IMR-90 (cell line): ENCODE results near the gene PLD1. TPM values are rescaled to one million over a fixed set of nuclear protein-coding genes. Genes with fewer than 3 reads are reported as not detected.

Experiments
- ATAC-seq: fragments of 200-7000 bp; cut with Tn5 transposase; 2 replicates; pipeline ENCODE4 v1.9.1; 2020; ENCODE audit warnings: low read depth, mild to moderate bottlenecking, moderate library complexity
- BruUV-seq: library from RNA; stranded (reverse); fragments of 400-500 nt; replicated peaks from 2 replicates; lab custom pipeline; 2021; lab: Mats Ljungman, UMichigan
- CTCF ChIA-PET: fragments of 300-600 bp; formaldehyde crosslinking; extraction: SDS; loops from one replicate; lab custom pipeline; 2021; ENCODE audit warnings: antibody characterized with exemption; lab: Yijun Ruan, JAX
- POLR2A ChIA-PET: fragments of 300-600 bp; sonication (Branson Sonifier 250); formaldehyde crosslinking; loops from one replicate; lab custom pipeline; 2022; ENCODE audit warnings: antibody characterized with exemption; ENCODE audit not compliant: unreplicated experiment; lab: Charles Lee
- DNase-seq: peaks from one replicate; pipeline ENCODE4 v3.0.0; 2013
- H2AFZ ChIP-seq: replicated peaks from 2 replicates; pipeline ENCODE3; 2013; ENCODE audit warnings: low read length, mild to moderate bottlenecking; ENCODE audit not compliant: poor library complexity
- H2AK5ac ChIP-seq: 2 replicates; pipeline ENCODE4 v1.6.1; 2013; ENCODE audit warnings: low read depth, low read length, inconsistent platforms
- H2AK9ac ChIP-seq: replicated peaks from 2 replicates; pipeline ENCODE3; 2013; ENCODE audit warnings: mild to moderate bottlenecking, low read depth, low read length, moderate library complexity; ENCODE audit not compliant: poor library complexity
- H2BK120ac ChIP-seq: 2 replicates; pipeline ENCODE4 v1.6.1; 2013; ENCODE audit warnings: low read depth, low read length, inconsistent platforms
- H2BK15ac ChIP-seq: 3 replicates; pipeline ENCODE4 v1.6.1; 2013; ENCODE audit warnings: low read depth, low read length, inconsistent platforms
- H2BK20ac ChIP-seq: 2 replicates; pipeline ENCODE4 v1.6.1; 2013; ENCODE audit warnings: low read depth, mild to moderate bottlenecking, inconsistent platforms, low read length, moderate library complexity
- H2BK5ac ChIP-seq: 2 replicates; pipeline ENCODE4 v1.6.1; 2013; ENCODE audit warnings: mild to moderate bottlenecking, low read depth, low read length, inconsistent platforms; ENCODE audit not compliant: poor library complexity, severe bottlenecking
- H3K14ac ChIP-seq: replicated peaks from 2 replicates; pipeline ENCODE4 v1.6.1; 2013; ENCODE audit warnings: low read depth, low read length, inconsistent platforms
- H3K18ac ChIP-seq: 2 replicates; pipeline ENCODE4 v1.6.1; 2013; ENCODE audit warnings: low read depth, low read length, control low read depth
- H3K23ac ChIP-seq: 2 replicates; pipeline ENCODE4 v1.6.1; 2013; ENCODE audit warnings: low read depth, low read length, inconsistent platforms
- H3K27ac ChIP-seq: 2 replicates; pipeline ENCODE4 v1.5.1; 2013; ENCODE audit warnings: mild to moderate bottlenecking, control low read depth, low read length; ENCODE audit not compliant: insufficient read depth
- H3K27me3 ChIP-seq: 2 replicates; pipeline ENCODE4 v1.6.1; 2013; ENCODE audit warnings: low read length; ENCODE audit not compliant: control insufficient read depth, insufficient read depth
- H3K36me3 ChIP-seq: 2 replicates; pipeline ENCODE4 v1.6.1; 2013; ENCODE audit warnings: low read length, mixed read lengths; ENCODE audit not compliant: control insufficient read depth, insufficient read depth
- H3K4ac ChIP-seq: 2 replicates; pipeline ENCODE4 v1.6.1; 2013; ENCODE audit warnings: low read depth, low read length, inconsistent platforms
- H3K4me1 ChIP-seq: 2 replicates; pipeline ENCODE4 v1.6.1; 2013; ENCODE audit warnings: low read length, mixed read lengths; ENCODE audit not compliant: control insufficient read depth, insufficient read depth
- H3K4me2 ChIP-seq: 2 replicates; pipeline ENCODE4 v1.6.1; 2013; ENCODE audit warnings: low read depth, mild to moderate bottlenecking, control low read depth, low read length, moderate library complexity
- H3K4me3 ChIP-seq: 2 replicates; pipeline ENCODE4 v1.5.1; 2013; ENCODE audit warnings: low read depth, mild to moderate bottlenecking, control low read depth, low read length, moderate library complexity; ENCODE audit not compliant: insufficient read depth
- H3K56ac ChIP-seq: 2 replicates; pipeline ENCODE4 v1.6.1; 2013; ENCODE audit warnings: low read length, inconsistent platforms; ENCODE audit not compliant: insufficient read depth; ENCODE audit errors: extremely low read depth
- H3K79me1 ChIP-seq, 2 experiments: 2 replicates each; pipeline ENCODE4 v1.6.1; 2013; ENCODE audit warnings: low read length in 2 of 2, inconsistent platforms in 1 of 2, low read depth in 1 of 2
- H3K9ac ChIP-seq: 2 replicates; pipeline ENCODE4 v1.6.1; 2013; ENCODE audit warnings: low read depth, low read length, control low read depth
- H3K9me1 ChIP-seq: 2 replicates; pipeline ENCODE4 v1.6.1; 2013; ENCODE audit warnings: low read length, inconsistent platforms; ENCODE audit not compliant: insufficient read depth
- H3K9me3 ChIP-seq: 2 replicates; pipeline ENCODE4 v1.6.1; 2013; ENCODE audit warnings: low read length; ENCODE audit not compliant: control insufficient read depth, insufficient read depth
- H4K20me1 ChIP-seq: 2 replicates; pipeline ENCODE4 v1.6.1; 2013; ENCODE audit warnings: low read length, inconsistent platforms; ENCODE audit not compliant: insufficient read depth
- H4K5ac ChIP-seq: 2 replicates; pipeline ENCODE4 v1.6.1; 2013; ENCODE audit warnings: mild to moderate bottlenecking, low read depth, low read length, control low read depth
- H4K8ac ChIP-seq, 2 experiments: 2 replicates each; pipeline ENCODE4 v1.6.1; 2013; ENCODE audit warnings: low read depth in 2 of 2, low read length in 2 of 2, control low read depth in 1 of 2, inconsistent platforms in 1 of 2
- H4K91ac ChIP-seq: 2 replicates; pipeline ENCODE4 v1.6.1; 2013; ENCODE audit warnings: low read depth, low read length, inconsistent platforms; ENCODE audit not compliant: insufficient read depth
- BHLHE40 ChIP-seq: fragments of 150-350 bp; IDR thresholded peaks from 2 replicates; pipeline ENCODE4 v1.6.1; 2016; ENCODE audit warnings: mild to moderate bottlenecking, low read depth, low read length
- CHD1 ChIP-seq: IDR thresholded peaks from 2 replicates; pipeline ENCODE4 v1.6.1; 2012; ENCODE audit warnings: low read depth, low read length, improper control_type of control experiment
- ELK1 ChIP-seq: fragments of 150-350 bp; IDR thresholded peaks from 2 replicates; pipeline ENCODE4 v1.6.1; 2016; ENCODE audit warnings: low read depth, mild to moderate bottlenecking, low read length, moderate library complexity, borderline replicate concordance
- FOS ChIP-seq: fragments of 150-350 bp; IDR thresholded peaks from 2 replicates; pipeline ENCODE4 v1.6.1; 2016; ENCODE audit warnings: low read depth, low read length
- MAFK ChIP-seq: IDR thresholded peaks from 2 replicates; pipeline ENCODE4 v1.6.1; 2012; ENCODE audit warnings: low read depth, low read length, improper control_type of control experiment
- MAZ ChIP-seq: IDR thresholded peaks from 2 replicates; pipeline ENCODE4 v1.6.1; 2012; ENCODE audit warnings: low read depth, mild to moderate bottlenecking, low read length, improper control_type of control experiment, moderate library complexity, borderline replicate concordance
- NFE2L2 ChIP-seq: fragments of 150-350 bp; IDR thresholded peaks from 2 replicates; pipeline ENCODE4 v1.6.1; 2016; ENCODE audit warnings: low read depth, mild to moderate bottlenecking, low read length
- RCOR1 ChIP-seq: IDR thresholded peaks from 2 replicates; pipeline ENCODE4 v1.6.1; 2012; ENCODE audit warnings: mild to moderate bottlenecking, low read length, improper control_type of control experiment; ENCODE audit not compliant: insufficient replicate concordance
- SMC3 ChIP-seq: fragments of 150-350 bp; IDR thresholded peaks from 2 replicates; pipeline ENCODE4 v1.6.1; 2016; ENCODE audit warnings: low read depth, mild to moderate bottlenecking, antibody characterized with exemption, low read length, moderate library complexity
- WGBS, 2 experiments: methylation state at CpG; one replicate each; pipeline versions ENCODE4 v1.1.5 to v1.1.7; 2013; ENCODE audit warnings: missing lambda C conversion rate in 2 of 2; ENCODE audit not compliant: insufficient read length in 1 of 2; ENCODE audit errors: extremely low coverage in 2 of 2; 5-methylcytosine and 5-hydroxymethylcytosine counted together
- dilution Hi-C: fragments of 300-500 bp; cut with HindIII; formaldehyde crosslinking; loops from one replicate; pipeline ENCODE4 v1.14.3; 2018; ENCODE audit warnings: low sequenced_read_pairs; ENCODE audit not compliant: unreplicated experiment
- in situ Hi-C: fragments of 300-500 bp; cut with MboI; formaldehyde crosslinking; loops from 3 replicates; pipeline ENCODE4 v1.14.3; 2019; ENCODE audit warnings: low sequenced_read_pairs, inconsistent platforms, mixed read lengths
- intact Hi-C: fragments of 100-400 bp; cut with micrococcal nuclease; formaldehyde crosslinking; loops from 2 replicates; pipeline ENCODE4 v1.10.0; 2022
- polyA plus RNA-seq, 3 experiments: library from polyadenylated mRNA; depleted of rRNA; stranded (reverse); fragments of >200 nt; gene quantifications; 2 replicates each; pipeline ENCODE4 v1.2.3, GENCODE V29; 2012; ENCODE audit warnings: low replicate concordance in 1 of 3
- total RNA-seq: library from RNA; depleted of rRNA; stranded (reverse); fragments of >200 nt; gene quantifications from 2 replicates; pipeline ENCODE4 v1.2.3, GENCODE V29; 2012
- TF ChIP-seq, protein P1 (sequence below): fragments of 150-350 bp; IDR thresholded peaks from 2 replicates; pipeline ENCODE4 v1.6.1; 2017; ENCODE audit warnings: mild to moderate bottlenecking, antibody characterized with exemption, low read length, low read depth
- TF ChIP-seq, protein P2 (sequence below): conservative IDR thresholded peaks from 2 replicates; pipeline ENCODE4 v1.5.1; 2012; ENCODE audit warnings: mild to moderate bottlenecking, low read depth, low read length, improper control_type of control experiment

The PLD1 gene
- total and polyA plus RNA-seq, 2 of the 4 experiments (the other 2 are of a cell fraction), result 3.3 to 9.7 TPM

GRCh38 chr3:171569571-171570132 is 240.6 kb downstream of the PLD1 start:
- TF ChIP-seq SMC3, result no peak
- TF ChIP-seq NFE2L2, result no peak
- no peak for TF ChIP-seq CHD1
- TF ChIP-seq, protein P1, sequence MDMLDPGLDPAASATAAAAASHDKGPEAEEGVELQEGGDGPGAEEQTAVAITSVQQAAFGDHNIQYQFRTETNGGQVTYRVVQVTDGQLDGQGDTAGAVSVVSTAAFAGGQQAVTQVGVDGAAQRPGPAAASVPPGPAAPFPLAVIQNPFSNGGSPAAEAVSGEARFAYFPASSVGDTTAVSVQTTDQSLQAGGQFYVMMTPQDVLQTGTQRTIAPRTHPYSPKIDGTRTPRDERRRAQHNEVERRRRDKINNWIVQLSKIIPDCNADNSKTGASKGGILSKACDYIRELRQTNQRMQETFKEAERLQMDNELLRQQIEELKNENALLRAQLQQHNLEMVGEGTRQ, result no peak
- no peak for TF ChIP-seq FOS
- TF ChIP-seq MAFK, result no peak
- TF ChIP-seq, protein P2, sequence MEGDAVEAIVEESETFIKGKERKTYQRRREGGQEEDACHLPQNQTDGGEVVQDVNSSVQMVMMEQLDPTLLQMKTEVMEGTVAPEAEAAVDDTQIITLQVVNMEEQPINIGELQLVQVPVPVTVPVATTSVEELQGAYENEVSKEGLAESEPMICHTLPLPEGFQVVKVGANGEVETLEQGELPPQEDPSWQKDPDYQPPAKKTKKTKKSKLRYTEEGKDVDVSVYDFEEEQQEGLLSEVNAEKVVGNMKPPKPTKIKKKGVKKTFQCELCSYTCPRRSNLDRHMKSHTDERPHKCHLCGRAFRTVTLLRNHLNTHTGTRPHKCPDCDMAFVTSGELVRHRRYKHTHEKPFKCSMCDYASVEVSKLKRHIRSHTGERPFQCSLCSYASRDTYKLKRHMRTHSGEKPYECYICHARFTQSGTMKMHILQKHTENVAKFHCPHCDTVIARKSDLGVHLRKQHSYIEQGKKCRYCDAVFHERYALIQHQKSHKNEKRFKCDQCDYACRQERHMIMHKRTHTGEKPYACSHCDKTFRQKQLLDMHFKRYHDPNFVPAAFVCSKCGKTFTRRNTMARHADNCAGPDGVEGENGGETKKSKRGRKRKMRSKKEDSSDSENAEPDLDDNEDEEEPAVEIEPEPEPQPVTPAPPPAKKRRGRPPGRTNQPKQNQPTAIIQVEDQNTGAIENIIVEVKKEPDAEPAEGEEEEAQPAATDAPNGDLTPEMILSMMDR, result no peak
- TF ChIP-seq RCOR1, result no peak
- no peak for TF ChIP-seq BHLHE40
- no peak for TF ChIP-seq ELK1
- no peak for TF ChIP-seq MAZ
- in situ Hi-C loops, result loop anchor here (5.0 to 10.0 kb wide), 3 partner anchors 382 to 607 kb away; no protein-coding TSS in a partner anchor

More at GRCh38 chr3:171569571-171570132, 240.6 kb downstream of the PLD1 start:
- dilution Hi-C loops, result no loop called here
- Histone ChIP-seq H3K79me1 (no peaks in the 10 kb centered on the region), H4K8ac (no peak overlapping the region), H3K9me1 (no peaks in the 10 kb centered on the region), H2BK15ac (no peak overlapping the region), H3K23ac (no peak overlapping the region), H2BK120ac (no peak overlapping the region), H3K36me3 (no peaks in the 10 kb centered on the region), H2BK20ac (no peak overlapping the region), H2AFZ (no peak overlapping the region), H2AK9ac (no peak overlapping the region), H3K18ac (no peak overlapping the region), H3K4me2 (no peak overlapping the region), H3K4ac (no peak overlapping the region), H4K91ac (no peak overlapping the region), H3K9me3 (peaks cover 2% of the 10 kb centered on the region; the same call in 1 of the 2 replicates), H3K9ac (no peak overlapping the region), H4K20me1 (no peaks in the 10 kb centered on the region), H2BK5ac (no peak overlapping the region), H3K14ac (no peak overlapping the region), H3K4me3 (no peak overlapping the region), H3K27ac (no peak overlapping the region), H4K5ac (no peak overlapping the region), H3K4me1 (peaks cover 3% of the 10 kb centered on the region), H3K27me3 (peaks cover 3% of the 10 kb centered on the region; the same call in 1 of the 2 replicates), H3K56ac (no peak overlapping the region), H2AK5ac (no peak overlapping the region)
- intact Hi-C loops, result no loop called here
- no peak for ATAC-seq
- BruUV-seq, result no TSS peak
- 50% methylated on average over 2 of the region's 7 CpGs; no CpG with 5 or more reads in 1 of the 2 experiments for WGBS, 2 experiments
- no peak for DNase-seq
- ChIA-PET CTCF (no interaction called here), POLR2A (no interaction called here)
